ENCODE measurements around the gene SEC14L5.

SEC14L5 gene

GRCh38 chr16:4913774-4914525 lies 44.2 kb upstream of the SEC14L5 start:
- Histone ChIP-seq H3K9me3 (ENCODE audit: low read length) (no peaks in the 10 kb centered on the region), H3K9ac (ENCODE audit: low read length) (no peak overlapping the region), H3K79me2 (ENCODE audit: insufficient read depth, low read length) (no peaks in the 10 kb centered on the region), H3K27me3 (ENCODE audit: insufficient read depth, low read length) (peaks cover 5% of the 10 kb centered on the region; the same call in 1 of the 2 replicates), H3K4me3 (ENCODE audit: low read depth, low read length, poor library complexity, severe bottlenecking) (no peak overlapping the region), H3K9me2 (ENCODE audit: low read depth, low read length) (no peaks in the 10 kb centered on the region), H3F3A (ENCODE audit: insufficient read depth, low read length) (no peaks in the 10 kb centered on the region), H2AFZ (ENCODE audit: low read length) (no peak overlapping the region), H3K36me3 (ENCODE audit: insufficient read depth, low read length) (no peaks in the 10 kb centered on the region), H3K27ac (ENCODE audit: low read depth, low read length, poor library complexity, severe bottlenecking) (no peak overlapping the region), H4K20me1 (ENCODE audit: insufficient read depth, low read length) (no peaks in the 10 kb centered on the region), H3K4me1 (ENCODE audit: insufficient read depth, low read length, severe bottlenecking) (no peaks in the 10 kb centered on the region), H3K4me2 (ENCODE audit: low read length) (no peak overlapping the region)
- no peak for TF ChIP-seq EZH2 (IDR thresholded peaks at IDR 0.05; ENCODE audit: borderline replicate concordance, low read length)
- TF ChIP-seq, protein P1, sequence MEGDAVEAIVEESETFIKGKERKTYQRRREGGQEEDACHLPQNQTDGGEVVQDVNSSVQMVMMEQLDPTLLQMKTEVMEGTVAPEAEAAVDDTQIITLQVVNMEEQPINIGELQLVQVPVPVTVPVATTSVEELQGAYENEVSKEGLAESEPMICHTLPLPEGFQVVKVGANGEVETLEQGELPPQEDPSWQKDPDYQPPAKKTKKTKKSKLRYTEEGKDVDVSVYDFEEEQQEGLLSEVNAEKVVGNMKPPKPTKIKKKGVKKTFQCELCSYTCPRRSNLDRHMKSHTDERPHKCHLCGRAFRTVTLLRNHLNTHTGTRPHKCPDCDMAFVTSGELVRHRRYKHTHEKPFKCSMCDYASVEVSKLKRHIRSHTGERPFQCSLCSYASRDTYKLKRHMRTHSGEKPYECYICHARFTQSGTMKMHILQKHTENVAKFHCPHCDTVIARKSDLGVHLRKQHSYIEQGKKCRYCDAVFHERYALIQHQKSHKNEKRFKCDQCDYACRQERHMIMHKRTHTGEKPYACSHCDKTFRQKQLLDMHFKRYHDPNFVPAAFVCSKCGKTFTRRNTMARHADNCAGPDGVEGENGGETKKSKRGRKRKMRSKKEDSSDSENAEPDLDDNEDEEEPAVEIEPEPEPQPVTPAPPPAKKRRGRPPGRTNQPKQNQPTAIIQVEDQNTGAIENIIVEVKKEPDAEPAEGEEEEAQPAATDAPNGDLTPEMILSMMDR (IDR thresholded peaks at IDR 0.05; ENCODE audit: low read length) = no peak

DNA sequence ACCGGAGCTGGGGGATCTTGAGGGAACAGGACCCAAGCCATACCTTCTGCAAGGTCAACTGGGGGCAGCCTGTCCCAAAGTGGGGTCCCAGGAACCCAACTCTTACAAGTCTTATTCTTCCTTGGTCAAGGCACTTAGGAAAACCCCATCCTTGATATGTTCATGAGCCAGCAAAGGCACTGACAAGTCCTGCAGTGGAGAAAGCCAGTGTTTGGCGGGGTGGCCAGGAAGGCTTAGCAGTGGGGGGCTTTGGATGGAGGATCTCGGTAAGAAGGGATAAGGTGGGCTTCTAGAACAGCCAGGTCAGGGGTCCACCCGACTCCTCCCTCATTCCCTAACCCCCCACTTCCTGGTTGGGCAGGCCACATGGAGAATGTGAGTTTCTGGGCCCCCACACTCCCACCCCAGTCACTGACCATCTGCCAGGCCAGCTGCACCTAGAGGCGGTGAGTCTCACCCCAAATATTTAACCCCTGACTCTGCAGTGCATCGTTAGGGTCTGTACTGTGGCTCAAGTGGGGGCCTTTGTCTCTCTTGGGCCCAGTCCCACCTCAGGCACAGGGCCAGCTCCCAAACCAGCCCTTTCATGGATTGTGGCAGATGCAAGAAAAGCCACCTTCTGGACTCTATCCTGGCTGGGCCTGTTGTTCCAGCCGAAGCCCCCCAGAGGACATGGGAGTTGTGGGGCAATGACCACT lies 43.5 kb upstream of the SEC14L5 start:
- Histone ChIP-seq H3K27me3 (ENCODE audit: insufficient read depth, low read length) (peaks cover 5% of the 10 kb centered on the region; the same call in 1 of the 2 replicates), H3K4me3 (ENCODE audit: low read depth, low read length, poor library complexity, severe bottlenecking) (no peak overlapping the region), H3K27ac (ENCODE audit: low read depth, low read length, poor library complexity, severe bottlenecking) (no peak overlapping the region), H3K79me2 (ENCODE audit: insufficient read depth, low read length) (no peaks in the 10 kb centered on the region), H2AFZ (ENCODE audit: low read length) (no peak overlapping the region), H3K36me3 (ENCODE audit: insufficient read depth, low read length) (no peaks in the 10 kb centered on the region), H3K9me3 (ENCODE audit: low read length) (no peaks in the 10 kb centered on the region), H4K20me1 (ENCODE audit: insufficient read depth, low read length) (no peaks in the 10 kb centered on the region), H3K4me1 (ENCODE audit: insufficient read depth, low read length, severe bottlenecking) (no peaks in the 10 kb centered on the region), H3K4me2 (ENCODE audit: low read length) (no peak overlapping the region), H3F3A (ENCODE audit: insufficient read depth, low read length) (no peaks in the 10 kb centered on the region), H3K9me2 (ENCODE audit: low read depth, low read length) (no peaks in the 10 kb centered on the region), H3K9ac (ENCODE audit: low read length) (no peak overlapping the region)
- TF ChIP-seq EZH2 (IDR thresholded peaks at IDR 0.05; ENCODE audit: borderline replicate concordance, low read length) = no peak
- TF ChIP-seq, protein P1 (IDR thresholded peaks at IDR 0.05; ENCODE audit: low read length) = no peak

DNA sequence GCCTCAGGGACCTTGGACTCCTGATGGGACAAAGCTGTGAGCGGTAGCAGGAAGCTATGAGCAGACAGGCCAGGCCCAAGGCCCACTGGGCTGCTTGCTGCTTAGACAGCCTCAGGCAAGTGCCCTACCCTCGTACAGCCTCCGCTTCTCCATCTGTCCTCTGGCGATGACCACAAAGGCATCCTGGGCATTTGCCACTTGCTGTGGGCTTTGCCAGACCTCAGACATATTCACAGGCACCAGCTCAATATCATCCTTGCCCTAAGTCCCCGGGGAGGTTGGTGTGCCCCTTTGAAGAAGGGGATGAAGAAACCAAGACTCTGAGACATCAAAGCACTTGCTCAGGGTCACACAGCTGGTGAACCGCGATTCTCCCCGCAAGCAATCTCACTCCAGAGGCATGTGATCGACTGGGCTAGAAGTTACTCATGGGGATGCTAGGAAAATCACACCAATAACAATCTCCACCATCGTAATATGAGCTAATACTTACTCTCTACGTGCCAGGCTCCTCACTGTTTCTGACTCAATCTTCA lies 42.8 kb upstream of the SEC14L5 start:
- H3K36me3 ChIP-seq (ENCODE audit: insufficient read depth, low read length) = no peaks in the 10 kb centered on the region
- H3K4me3 ChIP-seq (ENCODE audit: low read depth, low read length, poor library complexity, severe bottlenecking) = no peak overlapping the region
- no peaks in the 10 kb centered on the region for H3K9me3 ChIP-seq (ENCODE audit: low read length)
- no peaks in the 10 kb centered on the region for H3K9me2 ChIP-seq (ENCODE audit: low read depth, low read length)
- no peaks in the 10 kb centered on the region for H3K4me1 ChIP-seq (ENCODE audit: insufficient read depth, low read length, severe bottlenecking)
- H3K9ac ChIP-seq (ENCODE audit: low read length) = no peak overlapping the region
- no peaks in the 10 kb centered on the region for H4K20me1 ChIP-seq (ENCODE audit: insufficient read depth, low read length)
- no peaks in the 10 kb centered on the region for H3K79me2 ChIP-seq (ENCODE audit: insufficient read depth, low read length)
- TF ChIP-seq EZH2 (IDR thresholded peaks at IDR 0.05; ENCODE audit: borderline replicate concordance, low read length) = no peak
- TF ChIP-seq, protein P1 (IDR thresholded peaks at IDR 0.05; ENCODE audit: low read length) = no peak
- H3K27ac ChIP-seq (ENCODE audit: low read depth, low read length, poor library complexity, severe bottlenecking) = no peak overlapping the region
- H3K27me3 ChIP-seq (ENCODE audit: insufficient read depth, low read length) = peaks cover 4% of the 10 kb centered on the region; the same call in 1 of the 2 replicates
- H3K4me2 ChIP-seq (ENCODE audit: low read length) = no peak overlapping the region
- no peaks in the 10 kb centered on the region for H3F3A ChIP-seq (ENCODE audit: insufficient read depth, low read length)
- H2AFZ ChIP-seq (ENCODE audit: low read length) = no peak overlapping the region
